ENCODE measurements around the gene PPP2R3B.

PPP2R3B gene

DNA sequence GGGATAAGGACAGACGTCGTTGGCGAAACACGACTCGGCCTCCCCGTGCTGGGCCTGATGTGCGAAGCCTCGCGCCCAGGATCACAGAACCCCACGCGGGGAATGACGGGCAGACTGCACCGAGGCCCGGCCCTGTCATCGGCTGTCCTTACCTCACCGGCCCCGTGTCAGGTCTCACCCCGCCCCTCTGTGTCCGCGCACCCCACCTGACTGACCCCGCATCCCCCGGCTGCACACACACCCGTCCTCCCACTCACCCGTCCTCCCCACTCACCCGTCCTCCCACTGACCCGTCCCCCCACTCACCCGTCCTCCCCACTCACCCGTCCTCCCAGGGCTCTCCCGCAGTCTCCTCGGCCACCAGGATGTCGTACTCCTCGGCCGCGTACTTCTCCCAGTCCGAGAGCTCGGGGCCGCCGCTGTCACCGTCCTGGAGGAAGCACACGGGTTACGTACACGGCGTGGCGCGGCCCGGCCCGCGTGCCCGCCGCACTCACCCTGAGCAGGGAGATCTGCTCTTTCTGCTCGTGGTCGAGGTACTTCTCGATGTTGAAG is 48.3 kb downstream of the PPP2R3B start:
- Histone ChIP-seq H3K9me3 (no peaks in the 10 kb centered on the region), H3K36me3 (no peaks in the 10 kb centered on the region), H3K4me3 (ENCODE audit: low read depth, low read length) (no peak overlapping the region), H3K27me3 (no peaks in the 10 kb centered on the region), H3K4me1 (no peaks in the 10 kb centered on the region)
- no peak for TF ChIP-seq CTCF (IDR thresholded peaks at IDR 0.05; ENCODE audit: low read depth, low read length)
- no peak for DNase-seq

- DNase-seq = no peak
- Histone ChIP-seq H3K27me3 (no peaks in the 10 kb centered on the region), H3K36me3 (no peaks in the 10 kb centered on the region), H3K9me3 (no peaks in the 10 kb centered on the region), H3K4me1 (no peaks in the 10 kb centered on the region), H3K4me3 (ENCODE audit: low read depth, low read length) (no peak overlapping the region)
- no peak for TF ChIP-seq CTCF (IDR thresholded peaks at IDR 0.05; ENCODE audit: low read depth, low read length)
Measured at GRCh38 chrX:337331-337831, 49.3 kb downstream of the PPP2R3B start.

GRCh38 chrX:336227-336626 is 50.5 kb downstream of the PPP2R3B start:
- H3K36me3 ChIP-seq = no peaks in the 10 kb centered on the region
- no peaks in the 10 kb centered on the region for H3K4me1 ChIP-seq
- H3K27me3 ChIP-seq = no peaks in the 10 kb centered on the region
- H3K9me3 ChIP-seq = no peaks in the 10 kb centered on the region
- no peak for DNase-seq
- TF ChIP-seq CTCF (IDR thresholded peaks at IDR 0.05; ENCODE audit: low read depth, low read length) = no peak
- H3K4me3 ChIP-seq (ENCODE audit: low read depth, low read length) = no peak overlapping the region

DNA sequence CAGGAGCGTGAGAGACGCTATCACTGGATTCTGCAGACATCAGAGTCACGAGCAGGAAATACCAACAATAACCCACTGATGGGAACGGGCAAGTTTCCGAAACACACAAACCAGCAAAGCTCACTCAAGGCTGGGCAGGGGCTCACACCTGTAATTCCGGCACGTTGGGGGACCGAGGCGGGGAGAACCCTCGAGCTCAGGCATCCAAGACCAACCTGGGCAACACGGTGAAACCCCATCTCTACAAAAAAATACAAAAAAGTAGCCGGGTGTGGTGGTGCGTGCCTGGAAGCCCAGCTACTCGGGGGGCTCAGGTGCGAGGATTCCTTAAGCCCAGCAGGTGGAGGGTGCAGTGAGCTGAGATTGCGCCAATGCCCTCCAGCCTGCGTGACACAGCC is 51.0 kb downstream of the PPP2R3B start:
- Histone ChIP-seq H3K9me3 (no peaks in the 10 kb centered on the region), H3K4me3 (ENCODE audit: low read depth, low read length) (no peak overlapping the region), H3K36me3 (no peaks in the 10 kb centered on the region), H3K27me3 (no peaks in the 10 kb centered on the region), H3K4me1 (no peaks in the 10 kb centered on the region)
- TF ChIP-seq CTCF (IDR thresholded peaks at IDR 0.05; ENCODE audit: low read depth, low read length) = no peak
- DNase-seq = no peak

DNA sequence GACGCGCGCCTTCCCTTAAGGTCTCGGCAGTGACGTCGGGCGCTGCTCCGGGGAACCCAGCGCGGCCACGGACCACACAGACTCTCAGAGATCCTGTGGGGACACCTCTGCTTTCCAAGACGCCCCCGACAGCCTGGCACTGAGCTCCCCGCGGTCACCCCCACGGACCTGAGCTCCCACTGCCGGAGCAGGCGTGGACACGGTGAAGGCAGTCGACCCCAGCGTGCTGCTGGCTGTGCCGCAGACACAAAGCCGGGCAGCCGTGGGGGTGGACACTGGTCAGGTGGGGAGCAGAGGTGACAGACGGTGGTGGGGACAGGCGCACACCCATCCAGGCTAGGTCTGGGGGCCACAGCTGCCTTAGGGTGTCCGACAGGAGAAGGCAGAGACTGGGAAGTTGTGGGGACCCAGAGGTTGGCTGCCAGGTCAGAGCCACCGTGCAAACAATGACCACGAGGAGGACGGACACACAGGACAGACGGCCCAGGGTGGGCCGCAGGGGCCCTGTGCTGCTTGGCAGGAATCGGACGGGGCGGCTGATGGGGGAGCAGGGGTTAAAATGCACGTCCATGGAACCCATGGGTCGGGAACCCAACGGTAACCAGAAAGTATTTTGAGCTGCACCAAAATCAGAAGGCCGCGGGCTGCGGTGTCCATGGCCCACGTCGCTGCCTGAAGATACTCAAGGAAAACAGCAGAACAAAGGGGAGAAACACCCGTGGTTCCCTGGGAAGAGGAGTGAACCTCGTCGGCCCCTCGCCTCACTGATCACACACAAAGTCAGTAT is 51.5 kb downstream of the PPP2R3B start:
- no peak for DNase-seq
- no peaks in the 10 kb centered on the region for H3K36me3 ChIP-seq
- H3K27me3 ChIP-seq = no peaks in the 10 kb centered on the region
- H3K4me3 ChIP-seq (ENCODE audit: low read depth, low read length) = no peak overlapping the region
- no peaks in the 10 kb centered on the region for H3K4me1 ChIP-seq
- no peaks in the 10 kb centered on the region for H3K9me3 ChIP-seq
- no peak for TF ChIP-seq CTCF (IDR thresholded peaks at IDR 0.05; ENCODE audit: low read depth, low read length)

DNA sequence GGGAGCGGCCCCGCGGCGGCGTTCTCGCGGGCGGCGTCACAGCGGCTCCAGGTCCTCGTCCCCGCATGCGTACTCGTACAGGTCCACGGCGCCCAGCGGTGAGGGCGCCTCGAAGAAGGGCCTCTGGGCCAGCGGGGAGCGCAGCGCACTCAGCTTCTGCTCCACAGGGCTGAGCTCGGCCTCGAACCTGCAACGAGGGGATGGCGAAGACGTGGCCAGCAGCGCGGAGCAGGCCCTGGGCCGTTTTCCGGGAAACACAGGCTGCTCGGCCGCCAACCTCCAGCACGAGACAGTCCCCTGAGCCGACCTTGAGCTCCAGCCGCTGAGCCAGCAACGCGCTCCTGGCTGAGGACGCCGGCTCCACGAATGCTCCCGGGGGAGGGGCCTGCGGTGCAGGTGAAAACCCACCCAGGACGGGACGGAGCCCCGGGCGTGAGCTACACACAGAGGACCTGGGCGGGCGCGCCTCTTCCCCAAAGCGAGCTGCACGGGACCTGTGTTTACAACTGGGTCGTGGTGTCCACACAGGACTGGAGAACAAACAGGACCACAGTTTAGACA is 52.3 kb downstream of the PPP2R3B start:
- no peaks in the 10 kb centered on the region for H3K36me3 ChIP-seq
- no peak overlapping the region for H3K4me3 ChIP-seq (ENCODE audit: low read depth, low read length)
- no peaks in the 10 kb centered on the region for H3K9me3 ChIP-seq
- TF ChIP-seq CTCF (IDR thresholded peaks at IDR 0.05; ENCODE audit: low read depth, low read length) = no peak
- no peaks in the 10 kb centered on the region for H3K27me3 ChIP-seq
- no peak for DNase-seq
- H3K4me1 ChIP-seq = no peaks in the 10 kb centered on the region

Data from BE2C (cell line).